Measurements from ENCODE around the gene CST5.
"Not testable (repeated sequence)": the region's sequence is repeated elsewhere in the genome, so short reads cannot be mapped to it uniquely, and the experiment has no call there.

The CST5 gene

GRCh38 chr20:23832775-23833513, 46.6 kb downstream of the CST5 start:
- DNase-seq: no peak

DNA sequence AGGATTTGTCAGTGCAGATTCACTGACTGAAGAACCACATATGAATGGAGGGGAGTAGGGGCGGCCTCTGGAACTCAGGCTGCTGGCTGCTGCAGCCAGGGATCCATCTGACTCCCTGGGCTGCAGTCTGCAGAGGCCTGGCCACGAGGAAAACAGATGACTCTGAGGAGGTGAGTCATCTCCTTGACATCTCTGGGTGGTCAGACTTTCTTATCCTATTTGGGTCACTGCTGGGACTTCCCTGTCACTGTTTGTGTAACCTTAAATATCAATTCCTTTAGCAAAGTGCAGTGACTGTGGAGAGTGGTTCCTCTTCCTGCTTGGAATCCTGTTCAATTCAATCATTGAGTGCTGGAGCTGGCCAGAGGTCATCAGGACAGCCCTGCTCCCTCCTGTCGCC, 47.6 kb downstream of the CST5 start:
- not testable (repeated sequence) for DNase-seq

- DNase-seq: no peak
Observed at GRCh38 chr20:23826541-23827021, 53.0 kb downstream of the CST5 start, which contains the start of gene CST2. CST2 (minus strand) TSS chr20:23826729; CDS start chr20:23826660, 69 bp downstream.

Data from RPMI8226 (cell line).